GM18909 (cell line): ENCODE measurements around the gene CAMTA1.
"Not testable (repeated sequence)": the region's sequence is repeated elsewhere in the genome, so short reads cannot be mapped to it uniquely, and the experiment has no call there.

Source experiments
- ATAC-seq: cut with Tn5 transposase; IDR thresholded peaks from one replicate; pipeline ENCODE4 v1.9.1; 2021; ENCODE audit warnings: mild to moderate bottlenecking; ENCODE audit not compliant: unreplicated experiment, poor library complexity

Gene CAMTA1

DNA sequence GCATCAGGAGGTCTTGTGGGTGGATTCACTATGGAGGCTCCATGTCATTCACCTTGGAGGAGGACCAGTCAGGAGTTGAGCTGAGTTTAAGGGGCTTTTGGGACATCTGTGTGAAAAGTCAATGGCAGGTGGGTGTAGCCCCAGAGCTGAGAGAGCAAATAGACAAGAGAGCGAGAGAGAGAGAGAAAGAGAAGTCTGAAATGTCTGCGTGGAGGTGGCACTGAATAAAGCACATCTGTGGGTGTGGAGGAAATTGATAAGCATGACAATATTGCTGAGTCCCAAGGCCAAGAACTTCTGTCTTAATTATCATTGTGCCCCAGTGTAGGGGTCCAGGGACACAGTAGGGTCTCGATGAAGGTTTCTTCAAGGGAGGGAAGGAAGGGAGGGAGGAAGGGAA lies 906.3 kb downstream of the CAMTA1 start:
- no peak for ATAC-seq

DNA sequence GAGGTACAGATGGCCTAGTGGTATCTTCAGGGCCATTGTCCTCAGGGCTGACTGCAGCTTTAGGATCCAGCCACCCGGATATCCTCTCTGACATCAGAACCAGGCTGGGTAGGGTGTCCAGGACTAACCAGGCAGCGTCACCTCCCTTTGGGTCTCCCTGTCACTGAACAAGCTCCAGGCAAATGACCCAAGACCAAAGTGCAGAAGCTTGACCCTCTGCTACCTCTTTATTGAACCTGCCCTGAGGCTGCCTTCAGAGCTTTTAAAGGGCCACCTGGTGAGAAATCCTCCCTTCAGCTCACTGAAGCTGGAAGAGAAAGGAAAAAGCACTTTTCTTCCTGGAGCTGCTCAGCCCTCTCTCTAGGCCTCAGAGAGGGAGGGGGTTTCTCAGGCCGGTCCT lies 906.8 kb downstream of the CAMTA1 start:
- no peak for ATAC-seq

DNA sequence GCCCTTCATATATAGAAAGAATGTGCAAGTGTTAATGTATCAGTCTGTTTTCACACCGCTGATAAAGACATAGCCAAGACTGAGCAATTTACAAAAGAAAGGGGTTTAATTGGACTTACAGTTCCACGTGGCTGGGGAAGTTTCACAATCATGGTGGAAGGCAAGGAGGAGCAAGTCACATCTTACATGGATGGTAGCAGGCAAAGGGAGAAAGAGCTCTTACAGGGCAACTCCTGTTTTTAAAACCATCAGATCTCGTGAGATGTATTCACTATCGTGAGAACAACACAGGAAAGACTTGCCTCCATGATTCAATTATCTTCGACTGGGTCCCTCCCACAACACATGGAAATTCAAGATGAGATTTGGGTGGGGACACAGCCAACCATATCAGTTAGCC lies 907.8 kb downstream of the CAMTA1 start:
- ATAC-seq = not testable (repeated sequence)

DNA sequence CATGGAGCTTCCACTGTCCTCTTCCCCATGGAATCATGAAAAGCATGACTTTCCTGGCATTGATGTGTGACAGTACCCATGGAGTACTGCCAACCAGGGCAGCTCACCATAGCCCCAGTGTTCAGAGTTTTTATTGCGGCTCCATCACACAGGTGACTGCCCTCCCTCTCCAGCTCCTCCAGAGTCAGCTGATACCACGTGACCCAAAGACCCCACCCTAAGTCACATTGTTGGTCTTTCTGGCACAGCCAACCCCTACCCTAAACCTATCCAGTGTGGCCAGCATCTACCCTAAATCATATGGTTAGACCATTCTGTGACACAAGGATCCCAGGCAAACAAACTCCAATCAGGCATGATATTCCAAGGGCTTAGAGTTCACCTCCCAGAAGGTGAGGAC lies 908.4 kb downstream of the CAMTA1 start:
- no peak for ATAC-seq

DNA sequence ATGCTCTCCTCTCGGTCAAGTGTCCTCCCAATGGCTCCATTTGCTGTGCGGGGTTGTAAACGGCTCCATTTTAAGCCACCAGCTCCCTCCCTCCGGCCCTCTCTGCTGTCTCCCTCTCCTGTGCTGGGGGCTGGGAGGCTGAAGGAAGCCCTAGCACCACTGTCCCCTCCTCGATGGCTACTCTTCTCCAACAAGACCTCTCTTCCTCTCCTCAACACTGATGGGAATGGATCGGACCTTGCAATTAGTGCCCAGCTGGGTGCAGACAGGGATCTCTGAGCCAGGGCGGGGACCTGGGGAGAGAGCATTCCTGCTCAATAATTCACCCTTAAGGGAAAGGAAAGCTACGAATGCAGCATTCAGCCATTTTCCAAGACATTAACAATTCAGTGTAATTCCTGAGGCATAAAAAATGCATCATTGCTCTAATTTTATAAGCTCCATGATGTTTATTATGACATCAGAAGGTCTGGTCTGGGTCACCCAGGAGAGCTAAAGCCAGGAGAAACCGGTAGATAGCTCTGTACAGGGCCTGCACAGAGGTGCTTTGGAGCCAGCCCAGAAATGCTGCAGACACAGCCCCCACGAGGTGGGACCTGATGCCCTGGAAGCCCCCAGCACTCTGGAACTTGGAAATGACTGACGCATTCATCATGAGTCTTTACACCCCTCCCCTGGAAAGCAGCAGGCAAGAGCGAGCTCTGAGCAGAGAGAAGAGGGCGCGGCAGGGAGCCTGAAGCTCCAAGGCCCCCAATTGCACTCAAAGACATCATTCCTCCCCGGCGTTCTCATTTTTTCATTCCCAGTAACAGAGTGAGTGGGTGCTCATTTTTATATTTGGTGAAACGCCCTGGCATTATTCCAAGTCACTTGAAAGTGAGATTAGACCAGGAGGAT lies 909.6 kb downstream of the CAMTA1 start:
- ATAC-seq = no peak

DNA sequence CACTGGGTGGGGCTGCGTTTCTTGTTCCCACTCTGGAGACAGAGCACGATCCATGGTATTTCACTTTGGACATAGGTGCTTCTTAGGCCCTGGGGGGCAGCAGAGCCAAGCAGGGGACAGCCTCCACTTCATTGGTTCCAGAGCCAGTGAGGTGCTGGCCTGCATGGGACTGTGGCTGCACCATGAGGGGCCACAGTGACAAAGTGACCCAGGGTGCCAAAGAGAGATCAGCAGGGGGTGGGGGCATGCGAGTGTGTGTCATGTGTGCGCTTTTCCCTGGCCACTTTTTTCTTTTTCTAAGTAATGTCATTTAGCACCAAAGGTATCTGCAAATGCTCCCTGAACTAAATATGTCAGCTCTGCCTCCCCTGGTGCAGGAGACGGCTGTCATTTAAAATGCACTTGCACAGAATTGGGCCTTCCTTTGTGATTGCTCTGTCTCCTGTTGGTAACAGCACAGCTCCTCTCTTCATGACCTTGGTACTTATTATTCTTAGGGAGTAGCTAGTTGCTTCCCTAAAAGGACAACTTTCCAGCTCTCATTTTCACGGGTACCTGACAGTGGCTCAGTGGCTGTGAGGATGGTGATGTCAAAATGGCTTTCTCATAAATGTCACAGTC lies 910.4 kb downstream of the CAMTA1 start:
- ATAC-seq = no peak

DNA sequence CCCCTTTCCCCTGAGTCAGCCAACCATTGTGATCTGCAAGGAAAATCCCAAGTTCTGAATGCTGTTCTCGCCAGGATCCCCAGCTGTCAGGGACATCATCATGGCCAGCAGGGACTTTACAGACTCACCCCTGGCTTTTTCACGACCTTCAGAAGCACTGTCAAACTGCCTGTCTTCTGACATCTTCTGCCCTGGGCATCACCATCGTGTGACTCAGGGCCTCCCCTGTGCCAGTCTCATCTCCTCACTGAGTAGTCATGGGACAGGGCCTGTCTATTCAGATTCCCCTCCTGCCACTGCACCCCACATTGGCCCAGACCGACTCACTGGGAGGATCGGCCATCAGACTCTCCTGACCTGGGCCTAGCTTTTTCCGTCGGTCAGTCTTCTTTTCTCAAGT lies 913.4 kb downstream of the CAMTA1 start:
- no peak for ATAC-seq

DNA sequence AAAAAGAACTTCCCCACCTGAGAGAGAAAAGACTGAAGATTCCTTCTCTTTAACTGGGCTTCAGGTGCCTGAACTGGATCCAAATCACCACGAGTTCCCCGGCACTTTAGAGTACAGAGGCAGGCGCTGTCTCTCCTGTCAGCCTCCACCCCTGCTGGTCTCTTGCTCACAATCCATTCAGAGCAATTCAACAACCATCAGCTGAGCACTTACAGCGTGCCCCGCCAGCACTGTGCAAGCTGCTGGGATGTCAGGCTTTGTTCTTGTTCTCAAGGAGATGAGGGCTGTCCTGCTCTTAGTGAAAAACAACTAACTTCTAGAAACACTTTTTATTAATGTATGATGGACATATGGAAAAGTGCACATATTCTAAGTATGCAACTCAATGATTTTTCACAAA lies 917.1 kb downstream of the CAMTA1 start:
- no peak for ATAC-seq

DNA sequence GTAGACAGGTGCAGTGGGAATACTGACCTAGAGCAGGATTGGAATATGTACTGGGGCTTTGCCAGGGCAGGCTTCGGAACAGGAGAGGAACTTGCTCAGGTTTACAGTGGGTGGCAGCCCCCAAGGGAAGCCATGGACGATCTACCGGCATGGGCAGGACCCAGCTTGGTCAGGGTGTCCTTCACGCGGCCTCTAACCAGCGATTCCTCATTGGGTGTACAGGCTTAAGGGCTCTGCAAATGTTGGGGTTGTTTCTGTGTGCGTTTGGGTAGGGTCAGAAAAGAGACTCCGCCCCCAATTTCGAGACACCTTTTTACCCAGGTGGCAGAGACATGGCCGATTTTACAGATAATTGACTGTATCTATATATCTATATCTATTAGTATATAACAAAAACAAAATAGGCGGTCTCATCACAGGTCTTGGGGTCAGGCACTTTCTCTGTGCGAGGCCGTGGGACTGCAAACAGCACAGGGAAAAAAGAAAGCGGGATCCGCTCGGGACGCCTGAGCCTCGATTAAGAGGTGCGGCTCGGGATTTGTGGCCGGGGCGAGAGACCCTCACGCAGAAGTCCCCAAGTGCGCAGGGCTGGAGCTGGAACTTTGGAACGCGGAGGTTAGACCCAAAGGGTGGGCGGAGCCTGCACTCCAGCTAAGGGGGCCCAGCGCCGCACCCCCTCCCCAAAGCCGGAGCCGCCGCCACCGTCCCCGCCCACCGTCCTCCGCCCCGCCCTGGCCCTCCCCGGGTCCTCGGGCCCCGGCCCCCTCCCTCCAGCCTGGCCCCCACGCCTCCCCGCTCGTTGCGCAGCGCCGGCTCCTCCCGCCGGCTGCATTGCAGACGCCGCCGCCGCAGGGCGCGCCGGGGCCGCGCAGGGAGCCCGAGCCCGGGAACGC lies 918.3 kb downstream of the CAMTA1 start:
- no peak for ATAC-seq

DNA sequence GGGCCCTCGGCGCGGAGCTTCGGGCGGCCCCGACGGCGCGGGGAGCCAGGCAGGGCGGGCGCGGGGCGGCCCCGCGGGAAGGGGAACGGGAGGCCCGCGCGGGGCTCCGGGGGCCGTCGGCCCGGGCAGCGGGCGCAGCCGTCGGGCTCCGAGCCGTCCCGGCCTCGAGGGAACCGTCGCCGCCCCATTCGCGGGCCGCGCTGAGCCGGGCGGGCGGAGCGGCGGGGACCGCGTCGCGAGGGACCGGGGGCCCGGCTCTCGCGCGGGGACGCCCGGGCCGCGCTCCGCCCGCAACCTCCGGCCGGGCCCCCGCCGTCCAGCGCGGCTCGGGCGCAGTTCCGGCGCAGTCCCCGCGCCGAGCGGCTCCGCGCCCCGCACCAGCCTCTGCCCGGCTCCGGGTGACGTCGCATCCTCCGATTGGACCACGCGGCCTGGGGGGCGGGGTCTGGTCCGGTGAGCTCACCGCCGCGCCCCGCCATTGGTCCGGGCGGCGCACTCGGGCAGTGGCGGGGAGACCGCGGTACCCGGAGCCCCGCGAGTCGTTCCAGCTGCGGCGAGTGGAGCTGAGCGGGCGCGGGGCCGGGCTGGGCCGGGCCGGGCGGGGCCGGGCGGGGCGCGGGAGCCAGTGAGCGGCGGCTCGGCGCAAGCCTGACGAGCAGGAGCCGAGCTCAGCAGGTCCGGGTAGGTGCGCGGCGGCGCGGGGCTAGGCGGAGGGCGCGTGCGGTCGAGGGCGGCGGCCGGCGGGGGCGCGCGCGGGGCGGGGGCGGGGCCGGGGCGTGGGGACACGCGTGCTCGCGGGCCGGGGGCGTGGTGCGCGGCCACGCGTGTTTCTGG lies 919.2 kb downstream of the CAMTA1 start:
- ATAC-seq = peak; percentile 94

DNA sequence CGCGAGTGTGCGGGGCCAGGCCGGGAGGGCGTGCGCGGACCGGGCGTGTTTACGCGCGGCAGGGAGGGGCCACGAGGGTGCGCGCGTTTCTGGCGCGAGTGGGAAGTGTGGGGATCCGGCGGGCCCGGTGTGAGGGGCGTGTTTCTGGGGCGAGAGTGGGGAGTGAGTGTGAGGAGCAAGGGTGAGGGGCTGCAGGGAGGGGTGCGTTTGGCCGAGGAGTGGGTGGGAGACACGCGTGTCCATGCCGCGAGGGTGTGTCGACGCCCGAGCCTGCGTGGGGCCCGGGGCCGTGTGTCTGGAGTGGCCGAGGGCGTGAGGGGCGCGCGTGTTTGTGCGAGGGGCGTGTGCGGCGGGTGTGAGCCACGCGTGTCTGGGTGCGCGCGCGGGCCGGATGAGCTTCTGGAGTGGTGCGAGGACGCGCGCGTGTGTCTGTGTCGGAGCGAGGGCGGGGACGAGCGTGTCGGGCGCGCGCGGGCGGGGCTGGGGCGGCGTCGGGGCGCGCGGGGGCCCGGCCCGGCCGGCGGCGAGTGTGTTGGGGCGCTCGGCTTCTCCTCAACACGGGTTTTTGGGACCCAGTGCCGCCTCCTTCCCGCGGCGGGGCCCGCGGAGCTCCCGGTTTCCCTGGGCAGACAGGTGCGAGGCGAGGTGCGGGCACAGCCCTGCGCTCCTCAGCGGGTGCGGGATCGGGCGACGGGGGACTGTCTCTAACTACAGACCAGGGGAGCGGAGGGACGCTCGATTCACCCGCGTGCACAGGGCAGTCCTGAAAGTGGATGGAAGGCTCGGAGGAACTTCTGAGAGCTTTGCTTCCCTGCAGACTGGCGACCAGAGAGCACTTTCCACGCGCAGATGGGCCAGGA lies 920.0 kb downstream of the CAMTA1 start:
- ATAC-seq = no peak

DNA sequence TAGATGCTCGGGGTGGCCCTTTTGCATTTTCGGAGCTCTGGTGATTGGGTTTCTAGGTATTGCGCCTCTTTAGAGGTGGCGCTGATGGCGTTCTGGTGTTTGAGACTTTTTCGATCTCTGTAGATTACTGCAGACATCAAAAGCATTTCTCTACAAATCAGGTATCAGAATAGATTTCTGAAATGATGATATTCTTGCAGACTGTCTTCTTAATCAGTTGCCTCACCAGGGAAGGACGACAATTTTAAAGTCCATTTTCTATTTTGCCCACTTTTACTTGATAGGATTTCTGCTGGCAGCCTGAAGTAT lies 920.6 kb downstream of the CAMTA1 start:
- ATAC-seq = no peak

DNA sequence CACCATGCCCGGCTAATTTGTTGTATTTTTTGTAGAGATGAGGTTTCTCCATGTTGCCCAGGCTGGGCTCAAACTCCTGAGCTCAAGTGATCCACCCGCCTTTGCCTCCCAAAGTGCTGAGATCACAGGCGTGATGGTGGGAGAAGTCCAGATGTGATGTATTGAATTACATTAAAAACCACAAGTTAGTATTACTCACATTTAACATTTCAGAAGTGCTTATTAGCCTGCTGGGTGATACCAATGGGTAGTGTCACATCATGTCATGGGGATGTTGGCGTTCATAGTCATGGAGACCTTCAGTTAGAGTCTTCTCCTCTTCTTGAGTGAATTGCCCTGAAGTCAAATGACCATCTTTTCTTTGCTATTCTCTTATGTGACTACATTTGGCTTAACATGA lies 922.3 kb downstream of the CAMTA1 start:
- no peak for ATAC-seq

DNA sequence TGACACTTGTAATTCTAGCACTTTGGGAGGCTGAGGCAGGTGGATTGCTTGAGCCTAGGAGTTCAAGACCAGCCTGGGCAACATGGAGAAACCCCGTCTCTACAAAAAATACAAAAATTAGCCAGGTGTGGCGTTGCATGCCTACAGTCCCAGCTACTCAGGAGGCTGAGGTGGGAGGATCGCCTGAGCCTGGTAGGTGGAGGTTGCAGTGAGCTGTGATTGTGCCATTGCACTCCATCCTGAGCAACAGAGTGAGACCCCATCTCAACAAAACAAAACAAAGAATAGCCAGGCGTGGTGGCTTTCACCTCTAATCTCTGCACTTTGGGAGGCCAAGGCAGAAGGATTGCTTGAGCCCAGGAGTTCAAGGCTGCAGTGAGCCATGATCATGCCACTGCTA lies 922.8 kb downstream of the CAMTA1 start:
- ATAC-seq = not testable (repeated sequence)

DNA sequence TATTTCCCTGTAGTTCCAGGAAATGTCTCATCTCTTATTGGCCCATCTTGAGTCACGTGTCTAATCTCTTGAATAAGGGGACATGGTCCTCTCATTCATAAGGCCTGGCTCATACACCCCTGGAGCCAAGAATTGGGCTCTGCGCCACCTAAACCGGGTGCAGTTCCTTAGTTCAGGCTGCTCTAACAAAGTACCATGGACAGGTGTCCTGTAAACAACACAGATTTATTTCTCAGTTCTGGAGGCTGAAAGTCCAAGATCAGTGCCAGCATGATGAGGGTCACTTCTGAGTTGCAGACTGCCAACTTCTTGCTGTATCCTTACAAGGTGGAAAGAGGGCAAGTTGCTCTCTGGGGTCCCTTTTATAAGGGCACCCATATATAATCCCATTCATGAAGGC lies 925.6 kb downstream of the CAMTA1 start:
- no peak for ATAC-seq

DNA sequence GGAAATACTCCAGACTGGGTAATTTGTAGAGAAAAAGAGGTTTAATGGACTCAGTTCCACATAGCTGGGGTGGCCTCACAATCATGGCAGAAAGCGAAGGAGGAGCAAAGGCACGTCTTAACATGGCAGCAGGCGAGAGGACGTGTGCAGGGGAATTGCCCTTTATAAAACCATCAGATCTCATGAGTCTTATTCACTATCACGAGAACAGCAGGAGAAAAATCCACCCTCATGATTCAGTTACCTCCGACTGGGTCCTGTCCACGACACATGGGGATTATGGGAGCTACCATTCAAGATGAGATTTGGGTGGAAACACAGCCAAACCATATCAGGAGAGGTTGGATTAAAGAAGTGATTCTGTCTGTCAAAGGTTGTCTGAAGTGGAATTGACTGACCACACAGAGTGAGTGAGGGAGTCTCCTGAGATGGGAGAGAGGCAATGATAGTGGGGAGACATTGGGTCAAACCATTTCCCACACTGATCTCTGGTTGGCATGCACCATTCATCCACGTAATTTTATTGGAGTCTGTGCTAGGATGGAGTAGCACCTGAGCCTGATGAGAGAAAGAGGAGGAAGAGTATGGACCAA lies 927.6 kb downstream of the CAMTA1 start:
- no peak for ATAC-seq

DNA sequence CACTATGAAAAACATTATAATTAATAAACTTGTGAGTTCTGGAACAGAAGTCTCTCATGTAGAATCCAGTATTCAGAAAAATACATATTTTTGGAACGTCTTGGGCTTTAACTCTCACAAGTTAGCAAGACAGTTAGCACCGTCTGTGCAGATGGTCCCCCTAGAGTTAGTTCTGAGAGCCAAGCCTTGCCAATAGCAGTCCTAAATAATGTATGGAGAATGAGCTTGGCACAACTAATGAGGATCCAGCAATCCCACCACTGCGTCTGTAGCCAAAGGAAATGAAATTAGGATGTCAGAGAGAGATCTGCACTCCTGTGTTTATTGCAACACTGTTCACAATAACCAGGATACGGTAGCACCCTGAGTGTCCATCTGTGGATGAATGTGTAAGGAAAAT lies 931.3 kb downstream of the CAMTA1 start:
- ATAC-seq = no peak

DNA sequence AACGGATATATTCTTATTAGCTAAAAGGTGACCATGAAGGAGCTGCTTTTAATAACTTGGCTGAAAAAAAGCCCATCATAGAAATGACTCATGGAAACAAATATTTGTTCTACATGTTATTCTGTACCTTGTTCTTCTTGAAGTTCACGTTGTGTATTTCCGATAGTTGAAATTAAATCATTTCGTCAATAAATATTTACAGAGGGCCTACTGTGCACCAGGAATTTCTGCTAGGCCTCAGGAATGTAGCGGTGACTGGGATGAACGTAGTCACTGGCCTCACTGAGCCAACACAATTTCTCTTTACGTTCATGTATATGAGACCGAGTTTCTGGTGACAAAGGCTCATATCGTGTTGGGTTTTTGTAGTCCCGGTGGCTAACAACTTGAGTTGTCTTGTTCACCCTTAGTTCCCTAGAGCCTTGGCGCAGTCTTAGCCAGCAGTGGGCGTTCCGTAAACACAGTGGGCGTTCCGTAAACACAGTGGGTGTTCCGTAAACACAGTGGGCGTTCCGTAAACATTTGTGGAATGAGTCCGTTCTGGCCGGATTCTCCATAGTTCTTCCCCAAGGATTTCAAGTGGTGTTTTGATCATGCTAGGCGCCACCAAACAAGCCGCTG lies 932.6 kb downstream of the CAMTA1 start:
- no peak for ATAC-seq
